H1 (cell line): ENCODE results near the gene DGKI.

Experiments used
- ATF2 ChIP-seq: IDR thresholded peaks from 2 replicates; pipeline ENCODE4 v1.6.1; 2012; ENCODE audit warnings: low read length, inconsistent platforms
- CEBPB ChIP-seq: IDR thresholded peaks from 2 replicates; pipeline ENCODE4 v1.6.1; 2012; ENCODE audit warnings: low read depth, low read length
- CHD2 ChIP-seq: IDR thresholded peaks from 2 replicates; pipeline ENCODE4 v1.6.1; 2012; ENCODE audit warnings: low read length, improper control_type of control experiment
- CHD7 ChIP-seq: fragments of 300-600 bp; sonication (generic); IDR thresholded peaks from 2 replicates; pipeline ENCODE4 v1.7.1; 2012; ENCODE audit warnings: low read length, moderate library complexity, mild to moderate bottlenecking, inconsistent platforms; ENCODE audit not compliant: insufficient replicate concordance
- CREB1 ChIP-seq: IDR thresholded peaks from 2 replicates; pipeline ENCODE4 v1.6.1; 2012; ENCODE audit warnings: inconsistent platforms
- CTCF ChIP-seq, 3 experiments: IDR thresholded peaks; 1 replicate in 2 of 3; 2 replicates in 1 of 3; pipeline versions ENCODE4 v1.5.1 to v1.6.1; 2011; ENCODE audit warnings: low read length in 3 of 3, mild to moderate bottlenecking in 3 of 3, inconsistent platforms in 2 of 3, low read depth in 1 of 3, moderate library complexity in 1 of 3; ENCODE audit not compliant: insufficient read depth in 1 of 3; ENCODE audit errors: control extremely low read depth in 1 of 3
- POLR2AphosphoS5 ChIP-seq: IDR thresholded peaks from 2 replicates; pipeline ENCODE4 v1.6.1; 2011; ENCODE audit warnings: low read depth, low read length
- SUZ12 ChIP-seq: fragments of 200-600 bp; sonication (generic); IDR thresholded peaks from 2 replicates; pipeline ENCODE4 v1.6.1; 2012; ENCODE audit warnings: mild to moderate bottlenecking, inconsistent platforms, low read length, moderate library complexity, mixed read lengths

- no peak for TF ChIP-seq ATF2
- no peak for TF ChIP-seq CTCF (IDR thresholded peaks at IDR 0.05; ENCODE audit: control extremely low read depth in 1 of 3, insufficient read depth in 1 of 3, low read depth in 1 of 3, low read length in 3 of 3)
- no peak for TF ChIP-seq CEBPB
- TF ChIP-seq SUZ12, result no peak
- no peak for TF ChIP-seq POLR2AphosphoS5
- TF ChIP-seq CHD2, result no peak
- no peak for TF ChIP-seq CHD7
- TF ChIP-seq CREB1, result no peak
Measured at GRCh38 chr7:137609500-137609899, 237.3 kb downstream of the DGKI start.
